Measurements from ENCODE around the gene CD40. TPM values are rescaled to one million over a fixed set of nuclear protein-coding genes. Genes with fewer than 3 reads are reported as not detected.

Gene CD40
- polyA plus RNA-seq, 2 of the 4 experiments (the other 2 are of a cell fraction): 4.9 to 5.2 TPM

GRCh38 chr20:46104262-46104661, 13.9 kb upstream of the CD40 start:
- ChIA-PET CTCF (interaction anchor here (1.7 kb wide), 1 partner anchor 47 kb away, joined by 4 read pairs; no protein-coding TSS in a partner anchor), POLR2A (no interaction called here)
- H3K4me3 ChIP-seq: no peak overlapping the region
- ATAC-seq: no peak
- FAIRE-seq: no peak
- WGBS (ENCODE audit: missing lambda C conversion rate): 20% methylated on average over 3 of the region's 3 CpGs
- DNase-seq (ENCODE audit: low read depth in 1 of 2, low spot score in 1 of 2): no peak
- no peaks in the 10 kb centered on the region for H3K4me1 ChIP-seq
- TF ChIP-seq JUN (IDR thresholded peaks at IDR 0.05): no peak
- TF ChIP-seq POLR2AphosphoS2 (conservative IDR thresholded peaks at IDR 0.05; ENCODE audit: low read length): no peak
- TF ChIP-seq ESRRA (IDR thresholded peaks at IDR 0.05; ENCODE audit: borderline replicate concordance, low read length): no peak
- H3K4me2 ChIP-seq: no peak overlapping the region
- peaks cover 32% of the 10 kb centered on the region; the same call in 2 of the 3 replicates for H3K9me3 ChIP-seq
- H3K27ac ChIP-seq: no peak overlapping the region

GRCh38 chr20:46107061-46107460, 11.1 kb upstream of the CD40 start:
- CTCF ChIA-PET: interaction anchor here (0.9 to 1.2 kb wide), 3 partner anchors 16 to 65 kb away, joined by 3 to 5 read pairs (median 4); no protein-coding TSS in a partner anchor

DNA sequence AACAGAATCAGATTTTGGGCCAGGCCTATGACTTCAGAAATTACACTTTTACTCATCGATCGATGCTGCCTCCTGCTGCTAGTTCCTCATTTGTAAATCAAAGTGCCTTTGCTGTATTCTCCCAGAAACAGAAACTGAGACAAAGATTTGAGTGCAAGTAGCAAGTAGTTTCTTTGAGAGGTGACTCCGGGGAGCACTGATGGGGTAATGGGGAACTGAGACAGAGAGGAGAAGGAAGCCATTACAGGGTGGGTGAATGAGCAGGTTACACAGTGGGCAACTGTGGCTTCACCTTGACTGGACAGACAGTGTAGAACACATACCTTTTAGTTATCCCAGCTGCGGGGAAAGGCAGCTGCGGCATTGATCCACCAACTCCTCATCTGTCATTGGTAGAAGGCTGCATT, 9.7 kb upstream of the CD40 start:
- DNase-seq (ENCODE audit: low read depth in 1 of 2, low spot score in 1 of 2): no peak
- Histone ChIP-seq H3K4me3 (no peak overlapping the region), H3K4me2 (no peak overlapping the region), H3K27ac (no peak overlapping the region), H3K9me3 (peaks cover 15% of the 10 kb centered on the region; the same call in 1 of the 3 replicates), H3K4me1 (no peaks in the 10 kb centered on the region)
- WGBS (ENCODE audit: missing lambda C conversion rate): 80% methylated on average over 5 of the region's 5 CpGs
- no peak for TF ChIP-seq HOXB5 (CRISPR knock-in tag; IDR thresholded peaks at IDR 0.05)
- no peak for TF ChIP-seq NPAS2 (CRISPR knock-in tag; IDR thresholded peaks at IDR 0.05; ENCODE audit: borderline replicate concordance)
- TF ChIP-seq HOXA7 (CRISPR knock-in tag; IDR thresholded peaks at IDR 0.05): no peak
- no peak for TF ChIP-seq NR3C1 (IDR thresholded peaks at IDR 0.05)
- no peak for TF ChIP-seq HOXB13 (CRISPR knock-in tag; IDR thresholded peaks at IDR 0.05; ENCODE audit: low read depth)
- TF ChIP-seq MAFK (IDR thresholded peaks at IDR 0.05; ENCODE audit: partially characterized antibody): no peak
- TF ChIP-seq SMC3 (IDR thresholded peaks at IDR 0.05): no peak
- TF ChIP-seq PHF8 (IDR thresholded peaks at IDR 0.05; ENCODE audit: borderline replicate concordance, low read depth): no peak
- TF ChIP-seq FOSL2 (IDR thresholded peaks at IDR 0.05): no peak
- TF ChIP-seq FOSL2 (CRISPR knock-in tag; IDR thresholded peaks at IDR 0.05): no peak
- no peak for TF ChIP-seq MYC (IDR thresholded peaks at IDR 0.05; ENCODE audit: borderline replicate concordance, low read length)
- TF ChIP-seq RAD21 (conservative IDR thresholded peaks at IDR 0.05 in 1 of 2, IDR thresholded peaks at IDR 0.05 in 1 of 2): no peak
- no peak for FAIRE-seq
- CTCF ChIA-PET: interaction anchor here (1.1 kb wide), 1 partner anchor 10 kb away, joined by 4 read pairs; no protein-coding TSS in a partner anchor
- POLR2A ChIA-PET: no interaction called here
- no peak for ATAC-seq

More at GRCh38 chr20:46107061-46107460, 11.1 kb upstream of the CD40 start:
- H3K4me1 ChIP-seq: no peaks in the 10 kb centered on the region
- WGBS (ENCODE audit: missing lambda C conversion rate): 13% methylated on average over 6 of the region's 6 CpGs
- no peak overlapping the region for H3K4me3 ChIP-seq
- FAIRE-seq (no peak), DNase-seq (ENCODE audit: low read depth in 1 of 2, low spot score in 1 of 2) (no peak), ATAC-seq (no peak)
- H3K9me3 ChIP-seq: peaks cover 27% of the 10 kb centered on the region; the same call in 2 of the 3 replicates
- TF ChIP-seq HDAC2 (IDR thresholded peaks at IDR 0.05) (no peak), CBX8 (IDR thresholded peaks at IDR 0.05) (no peak), HOXB5 (CRISPR knock-in tag; IDR thresholded peaks at IDR 0.05) (no peak), EHMT2 (IDR thresholded peaks at IDR 0.05; ENCODE audit: low read depth) (no peak), RNF2 (IDR thresholded peaks at IDR 0.05; ENCODE audit: borderline replicate concordance, low read depth) (no peak), ZC3H11A (IDR thresholded peaks at IDR 0.05) (no peak), JUNB (IDR thresholded peaks at IDR 0.05) (no peak), CEBPB (IDR thresholded peaks at IDR 0.05) (no peak)
- no peak overlapping the region for H3K27ac ChIP-seq
- POLR2A ChIA-PET: no interaction called here
- H3K4me2 ChIP-seq: no peak overlapping the region

DNA sequence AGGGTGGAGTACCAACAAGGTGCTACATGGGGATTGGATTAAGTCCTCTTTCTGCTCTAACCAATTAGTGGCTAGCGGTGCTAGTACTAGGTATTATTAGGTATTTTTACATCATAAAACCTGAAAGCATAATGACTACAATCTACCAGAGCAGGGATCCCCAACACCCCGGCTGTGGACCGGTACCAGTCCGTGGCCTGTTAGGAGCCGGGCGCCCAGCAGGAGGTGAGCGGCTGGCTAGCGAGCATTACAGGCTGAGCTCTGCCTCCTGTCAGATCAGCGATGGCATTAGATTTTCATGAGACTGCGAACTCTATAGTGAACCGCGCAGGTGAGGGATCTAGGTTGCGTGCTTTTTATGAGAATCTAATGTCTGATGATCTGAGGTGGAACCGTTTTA, 9.1 kb upstream of the CD40 start:
- POLR2A ChIA-PET: no interaction called here
- FAIRE-seq: no peak
- Histone ChIP-seq H3K4me2 (no peak overlapping the region), H3K27ac (no peak overlapping the region), H3K4me3 (no peak overlapping the region), H3K9me3 (peaks cover 9% of the 10 kb centered on the region; the same call in 1 of the 3 replicates), H3K4me1 (no peaks in the 10 kb centered on the region)
- TF ChIP-seq EP300 (IDR thresholded peaks at IDR 0.05) (no peak), USF2 (IDR thresholded peaks at IDR 0.05) (no peak), E2F6 (IDR thresholded peaks at IDR 0.05; ENCODE audit: borderline replicate concordance, low read depth) (no peak), RNF2 (IDR thresholded peaks at IDR 0.05; ENCODE audit: borderline replicate concordance, low read depth) (no peak), FOSB (CRISPR knock-in tag; IDR thresholded peaks at IDR 0.05) (no peak), HOXB13 (CRISPR knock-in tag; IDR thresholded peaks at IDR 0.05; ENCODE audit: low read depth) (no peak), EHMT2 (IDR thresholded peaks at IDR 0.05; ENCODE audit: low read depth) (no peak), HDAC2 (IDR thresholded peaks at IDR 0.05) (no peak), RFX5 (IDR thresholded peaks at IDR 0.05) (no peak), NR3C1 (IDR thresholded peaks at IDR 0.05) (no peak), GATA3 (IDR thresholded peaks at IDR 0.05; ENCODE audit: borderline replicate concordance) (no peak), HEYL (CRISPR knock-in tag; IDR thresholded peaks at IDR 0.05) (no peak), CEBPB (IDR thresholded peaks at IDR 0.05) (no peak), PHF8 (IDR thresholded peaks at IDR 0.05; ENCODE audit: borderline replicate concordance, low read depth) (no peak), KDM5A (IDR thresholded peaks at IDR 0.05) (no peak), NPAS2 (CRISPR knock-in tag; IDR thresholded peaks at IDR 0.05; ENCODE audit: borderline replicate concordance) (no peak), ZNF302 (CRISPR knock-in tag; IDR thresholded peaks at IDR 0.05) (no peak), HOXA7 (CRISPR knock-in tag; IDR thresholded peaks at IDR 0.05) (no peak)
- CTCF ChIA-PET: no interaction called here
- DNase-seq (ENCODE audit: low read depth in 1 of 2, low spot score in 1 of 2): no peak
- WGBS (ENCODE audit: missing lambda C conversion rate): 73% methylated on average over 14 of the region's 14 CpGs
- ATAC-seq: no peak

Data from A549 (cell line).